HCT116 (cell line): ENCODE data around the gene PTGER3. TPM values are rescaled to one million over a fixed set of nuclear protein-coding genes. Genes with fewer than 3 reads are reported as not detected.

Experiments used
- ATAC-seq: fragments of 200-7000 bp; cut with Tn5 transposase; 2 replicates; pipeline ENCODE4 v1.9.1; 2020; ENCODE audit warnings: mild to moderate bottlenecking, moderate library complexity
- BruUV-seq: library from RNA; stranded (reverse); fragments of 400-500 nt; replicated peaks from 2 replicates; lab custom pipeline; 2021; lab: Mats Ljungman, UMichigan
- CTCF ChIA-PET: fragments of 300-600 bp; sonication (Branson Sonifier 250); formaldehyde crosslinking; loops from one replicate; lab custom pipeline; 2021; ENCODE audit warnings: antibody characterized with exemption; lab: Charles Lee
- POLR2A ChIA-PET: fragments of 300-600, 350-600 bp; sonication (Branson Sonifier 250); formaldehyde crosslinking; loops from one replicate; lab custom pipeline; 2021; ENCODE audit warnings: antibody characterized with exemption; lab: Charles Lee
- RAD21 ChIA-PET, 2 experiments: fragments of 300-600 bp; sonication (Branson Sonifier 250); formaldehyde crosslinking; loops; one replicate each; lab custom pipeline; 2023; ENCODE audit warnings: low total read pairs in 2 of 2; ENCODE audit not compliant: uncharacterized antibody in 2 of 2, unreplicated experiment in 2 of 2, low non-redundant PET in 1 of 2; lab: Charles Lee
- DNase-seq: peaks from one replicate; pipeline ENCODE4 v3.0.0-alpha.2; 2010; ENCODE audit warnings: low read depth, low spot score
- H2AFZ ChIP-seq: fragments of 200-600 bp; shearing (Covaris generic), sonication (generic); 2 replicates; pipeline ENCODE4 v1.6.1; 2017; ENCODE audit warnings: low read depth, mixed run types, mixed read lengths, antibody characterized with exemption, low read length; ENCODE audit not compliant: poor library complexity, severe bottlenecking
- H3K27ac ChIP-seq: 2 replicates; pipeline ENCODE4 v1.5.1; 2012; ENCODE audit warnings: low read depth, low read length
- H3K27me3 ChIP-seq: fragments of 200-600 bp; sonication (generic); 2 replicates; pipeline ENCODE4 v1.6.1; 2016; ENCODE audit warnings: mixed run types, low read length, mixed read lengths; ENCODE audit not compliant: insufficient read depth
- H3K36me3 ChIP-seq, 2 experiments: fragments of 200-500 bp in 1 of 2; fragments of 200-600 bp in 1 of 2; sonication (Bioruptor generic) in 1 of 2; sonication (generic) in 1 of 2; 2 replicates each; pipeline versions ENCODE4 v1.5.1 to v1.6.1; 2014 to 2016; ENCODE audit warnings: low read length in 2 of 2, inconsistent platforms in 1 of 2, mixed read lengths in 1 of 2, mixed run types in 1 of 2; ENCODE audit not compliant: insufficient read depth in 2 of 2, control insufficient read depth in 1 of 2
- H3K4me1 ChIP-seq, 2 experiments: fragments of 200-600 bp in 1 of 2; sonication (generic) in 1 of 2; 2 replicates each; pipeline versions ENCODE4 v1.5.1 to v1.6.1; 2012 to 2017; ENCODE audit warnings: low read length in 2 of 2, inconsistent platforms in 1 of 2, mild to moderate bottlenecking in 1 of 2, mixed read lengths in 1 of 2, mixed run types in 1 of 2, moderate library complexity in 1 of 2; ENCODE audit not compliant: insufficient read depth in 2 of 2, control insufficient read depth in 1 of 2
- H3K4me2 ChIP-seq: fragments of 200-600 bp; sonication (generic); 2 replicates; pipeline ENCODE4 v1.6.1; 2017; ENCODE audit warnings: mixed run types, low read length, mixed read lengths
- H3K4me3 ChIP-seq, 2 experiments: fragments of 200-600 bp in 1 of 2; sonication (generic) in 1 of 2; replicated peaks in 1 of 2; 2 replicates each; pipeline ENCODE4 v1.5.1; 2011 to 2016; ENCODE audit warnings: low read length in 2 of 2, control low read depth in 1 of 2, low read depth in 1 of 2, mild to moderate bottlenecking in 1 of 2, mixed read lengths in 1 of 2, mixed run types in 1 of 2
- H3K79me2 ChIP-seq: fragments of 200-600 bp; sonication (generic); 2 replicates; pipeline ENCODE4 v1.6.1; 2017; ENCODE audit warnings: mild to moderate bottlenecking, mixed run types, low read length, moderate library complexity, mixed read lengths; ENCODE audit not compliant: insufficient read depth
- H3K9ac ChIP-seq: fragments of 200-600 bp; sonication (generic); 2 replicates; pipeline ENCODE4 v1.6.1; 2016; ENCODE audit warnings: low read length, mixed read lengths
- H3K9me2 ChIP-seq: fragments of 200-600 bp; sonication (generic), shearing (Covaris generic); 2 replicates; pipeline ENCODE4 v1.6.1; 2017; ENCODE audit warnings: mixed run types, mild to moderate bottlenecking, moderate library complexity; ENCODE audit not compliant: insufficient read depth
- H3K9me3 ChIP-seq, 2 experiments: fragments of 200-500 bp in 1 of 2; fragments of 200-600 bp in 1 of 2; sonication (Bioruptor generic) in 1 of 2; sonication (generic) in 1 of 2; 2 replicates each; pipeline ENCODE4 v1.6.1; 2014 to 2017; ENCODE audit warnings: low read length in 2 of 2, mixed read lengths in 2 of 2, inconsistent platforms in 1 of 2, low read depth in 1 of 2, mild to moderate bottlenecking in 1 of 2, mixed run types in 1 of 2, moderate library complexity in 1 of 2; ENCODE audit not compliant: control insufficient read depth in 1 of 2, insufficient read depth in 1 of 2
- H4K20me1 ChIP-seq: fragments of 200-600 bp; sonication (generic), shearing (Covaris generic); 2 replicates; pipeline ENCODE4 v1.6.1; 2017; ENCODE audit warnings: mixed run types, mild to moderate bottlenecking, moderate library complexity; ENCODE audit not compliant: insufficient read depth
- CEBPB ChIP-seq: IDR thresholded peaks from 2 replicates; pipeline ENCODE4 v1.6.1; 2012; ENCODE audit warnings: low read depth
- EGR1 ChIP-seq: IDR thresholded peaks from 2 replicates; pipeline ENCODE4 v1.6.1; 2012; ENCODE audit warnings: low read depth
- RAD21 ChIP-seq: IDR thresholded peaks from 2 replicates; pipeline ENCODE4 v1.6.1; 2012; ENCODE audit warnings: low read depth, mild to moderate bottlenecking
- REST ChIP-seq: IDR thresholded peaks from 2 replicates; pipeline ENCODE4 v1.6.1; 2012; ENCODE audit warnings: low read depth
- YY1 ChIP-seq: IDR thresholded peaks from 2 replicates; pipeline ENCODE4 v1.6.1; 2011; ENCODE audit warnings: low read length, low read depth, moderate library complexity, mild to moderate bottlenecking; ENCODE audit not compliant: insufficient replicate concordance; ENCODE audit errors: extremely low read depth
- ZFX ChIP-seq: fragments of 450-650 bp; IDR thresholded peaks from 2 replicates; pipeline ENCODE4 v1.6.1; 2017
- intact Hi-C: fragments of 100-400 bp; cut with micrococcal nuclease; formaldehyde crosslinking; loops from 2 replicates; pipeline ENCODE4 v1.10.0; 2022
- total RNA-seq: library from RNA; stranded (reverse); gene quantifications from one replicate; pipeline ENCODE4 v1.2.1, GENCODE V29; 2021; ENCODE audit not compliant: unreplicated experiment
- TF ChIP-seq, protein P1 (sequence below), 3 experiments: fragments of 200-600 bp in 1 of 3; sonication (generic) in 1 of 3; IDR thresholded peaks in 2 of 3; conservative IDR thresholded peaks in 1 of 3; 2 replicates each; pipeline ENCODE4 v1.5.1; 2012 to 2017; ENCODE audit warnings: low read depth in 2 of 3, low read length in 2 of 3, antibody characterized with exemption in 1 of 3, borderline replicate concordance in 1 of 3, control low read depth in 1 of 3, mild to moderate bottlenecking in 1 of 3, mixed read lengths in 1 of 3, mixed run types in 1 of 3, moderate library complexity in 1 of 3; ENCODE audit not compliant: insufficient read depth in 1 of 3

Gene PTGER3
- total RNA-seq, 1 experiment from 2014 or later = 0.05 TPM

- Histone ChIP-seq H3K4me3 (no peak overlapping the region), H3K27ac (no peak overlapping the region), H3K4me2 (no peak overlapping the region), H3K79me2 (no peaks in the 10 kb centered on the region), H3K9me2 (no peaks in the 10 kb centered on the region), H3K36me3 (no peaks in the 10 kb centered on the region), H3K27me3 (no peaks in the 10 kb centered on the region), H3K9ac (no peak overlapping the region), H4K20me1 (no peaks in the 10 kb centered on the region), H3K4me1 (no peaks in the 10 kb centered on the region), H3K9me3 (no peaks in the 10 kb centered on the region)
- ChIA-PET POLR2A (no interaction called here), CTCF (no interaction called here)
- intact Hi-C loops = loop anchor here (5.0 to 10.0 kb wide), 2 partner anchors 428 to 941 kb away; no protein-coding TSS in a partner anchor
- peak; percentile 54; the same call in 1 of the 2 replicates for TF ChIP-seq RAD21
- TF ChIP-seq, protein P1, sequence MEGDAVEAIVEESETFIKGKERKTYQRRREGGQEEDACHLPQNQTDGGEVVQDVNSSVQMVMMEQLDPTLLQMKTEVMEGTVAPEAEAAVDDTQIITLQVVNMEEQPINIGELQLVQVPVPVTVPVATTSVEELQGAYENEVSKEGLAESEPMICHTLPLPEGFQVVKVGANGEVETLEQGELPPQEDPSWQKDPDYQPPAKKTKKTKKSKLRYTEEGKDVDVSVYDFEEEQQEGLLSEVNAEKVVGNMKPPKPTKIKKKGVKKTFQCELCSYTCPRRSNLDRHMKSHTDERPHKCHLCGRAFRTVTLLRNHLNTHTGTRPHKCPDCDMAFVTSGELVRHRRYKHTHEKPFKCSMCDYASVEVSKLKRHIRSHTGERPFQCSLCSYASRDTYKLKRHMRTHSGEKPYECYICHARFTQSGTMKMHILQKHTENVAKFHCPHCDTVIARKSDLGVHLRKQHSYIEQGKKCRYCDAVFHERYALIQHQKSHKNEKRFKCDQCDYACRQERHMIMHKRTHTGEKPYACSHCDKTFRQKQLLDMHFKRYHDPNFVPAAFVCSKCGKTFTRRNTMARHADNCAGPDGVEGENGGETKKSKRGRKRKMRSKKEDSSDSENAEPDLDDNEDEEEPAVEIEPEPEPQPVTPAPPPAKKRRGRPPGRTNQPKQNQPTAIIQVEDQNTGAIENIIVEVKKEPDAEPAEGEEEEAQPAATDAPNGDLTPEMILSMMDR (IDR thresholded peaks at IDR 0.05 in 2 of 3, conservative IDR thresholded peaks at IDR 0.05 in 1 of 3; ENCODE audit: borderline replicate concordance in 1 of 3, insufficient read depth in 1 of 3, low read depth in 2 of 3, low read length in 2 of 3) = peak in 2 of 3 experiments; percentile 20 to 41; a peak in 2 of 6 replicates
- TF ChIP-seq CEBPB = no peak
- TF ChIP-seq, all 23 proteins: peak for 2
- ATAC-seq (no peak; the same call in 1 of the 2 replicates), DNase-seq (no peak)
- no TSS peak for BruUV-seq
- RAD21 ChIA-PET = no interaction called here
- no peak overlapping the region for H2AFZ ChIP-seq
Measured at GRCh38 chr1:71093938-71094337, 46.3 kb upstream of the PTGER3 start.

DNA sequence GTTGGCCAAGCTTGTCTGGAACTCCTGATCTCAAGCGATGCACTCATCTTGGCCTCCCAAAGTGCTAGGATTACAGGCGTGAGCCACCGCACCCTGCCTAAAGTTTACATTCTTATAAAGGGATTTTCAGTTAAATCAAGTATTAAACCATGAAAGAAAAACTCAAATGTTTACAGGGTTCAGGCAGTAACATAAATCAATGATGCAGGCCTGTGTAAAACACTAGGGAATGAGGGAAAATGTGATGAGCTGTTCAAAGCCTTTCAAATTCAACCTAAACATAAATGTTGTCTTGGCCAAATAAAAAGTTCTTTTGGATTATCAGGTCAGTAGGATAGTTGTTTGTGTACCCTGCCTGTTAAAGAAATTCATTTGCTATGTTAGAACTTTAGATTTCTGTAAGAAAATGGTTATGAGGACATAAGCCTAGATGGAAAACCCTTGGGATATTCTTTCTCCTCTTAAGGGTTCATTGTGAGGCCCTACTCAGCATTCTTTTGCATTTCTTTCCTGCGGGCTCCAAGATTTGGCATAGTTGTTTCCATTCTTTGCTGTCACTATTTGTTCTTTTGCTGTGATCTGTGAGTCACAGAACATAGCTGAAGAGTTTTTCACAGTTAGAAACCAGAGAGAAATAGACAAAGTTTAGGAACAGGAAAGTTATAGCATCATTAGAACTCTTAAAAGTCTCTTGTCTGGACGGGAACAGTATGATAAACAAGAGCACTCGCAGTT is 42.1 kb upstream of the PTGER3 start:
- CTCF ChIA-PET = no interaction called here
- Histone ChIP-seq H3K27me3 (no peaks in the 10 kb centered on the region), H4K20me1 (no peaks in the 10 kb centered on the region), H3K27ac (no peak overlapping the region), H3K4me2 (no peak overlapping the region), H2AFZ (no peak overlapping the region)
- intact Hi-C loops = loop anchor here (5.0 to 10.0 kb wide), 2 partner anchors 433 to 945 kb away; no protein-coding TSS in a partner anchor
- no peak for ATAC-seq
- TF ChIP-seq YY1 = no peak
- no peak for TF ChIP-seq ZFX
- no peak for TF ChIP-seq EGR1
- TF ChIP-seq, protein P1 (IDR thresholded peaks at IDR 0.05 in 2 of 3, conservative IDR thresholded peaks at IDR 0.05 in 1 of 3; ENCODE audit: borderline replicate concordance in 1 of 3, insufficient read depth in 1 of 3, low read depth in 2 of 3, low read length in 2 of 3) = no peak
- TF ChIP-seq REST = no peak
- TF ChIP-seq, all 23 proteins: peak for 0
- no peaks in the 10 kb centered on the region for H3K36me3 ChIP-seq
- ChIA-PET RAD21 (no interaction called here), POLR2A (no interaction called here)
- H3K9me2 ChIP-seq = no peaks in the 10 kb centered on the region
- no peaks in the 10 kb centered on the region for H3K9me3 ChIP-seq
- no TSS peak for BruUV-seq
- H3K4me3 ChIP-seq = no peak overlapping the region
- no peak overlapping the region for H3K9ac ChIP-seq
- no peaks in the 10 kb centered on the region for H3K4me1 ChIP-seq
- DNase-seq = no peak
- H3K79me2 ChIP-seq = no peaks in the 10 kb centered on the region
